Osteoblast (primary cell): ENCODE measurements around the gene ENOX1. TPM values are rescaled to one million over a fixed set of nuclear protein-coding genes. Genes with fewer than 3 reads are reported as not detected.
A peak's percentile ranks its signal among the peaks of the same experiment; 100 is the strongest.

Experiments
- DNase-seq: peaks from one replicate; pipeline ENCODE4 v3.0.0; 2011; ENCODE audit warnings: low spot score, mixed read lengths; ENCODE audit not compliant: insufficient read length; ENCODE audit errors: missing footprints
- H2AFZ ChIP-seq: 2 replicates; pipeline ENCODE4 v1.6.0; 2011; ENCODE audit warnings: mild to moderate bottlenecking, low read length
- H3K27ac ChIP-seq: 2 replicates; pipeline ENCODE4 v1.5.1; 2011; ENCODE audit warnings: mild to moderate bottlenecking, low read depth, low read length, moderate library complexity
- H3K27me3 ChIP-seq: 2 replicates; pipeline ENCODE4 v1.6.0; 2012; ENCODE audit warnings: mild to moderate bottlenecking, control low read depth, inconsistent platforms, low read length, moderate library complexity; ENCODE audit not compliant: insufficient read depth
- H3K36me3 ChIP-seq: 2 replicates; pipeline ENCODE4 v1.5.1; 2011; ENCODE audit warnings: mild to moderate bottlenecking, low read length, control low read depth, moderate library complexity; ENCODE audit not compliant: insufficient read depth
- H3K4me1 ChIP-seq: 2 replicates; pipeline ENCODE4 v1.5.1; 2011; ENCODE audit warnings: mild to moderate bottlenecking, low read length, control low read depth, moderate library complexity; ENCODE audit not compliant: insufficient read depth
- H3K4me2 ChIP-seq: 2 replicates; pipeline ENCODE4 v1.6.0; 2011; ENCODE audit warnings: mild to moderate bottlenecking, low read length; ENCODE audit not compliant: insufficient read depth
- H3K4me3 ChIP-seq: fragments of 200-600 bp; sonication (generic); 3 replicates; pipeline ENCODE4 v1.5.1; 2012; ENCODE audit warnings: mild to moderate bottlenecking, low read length, inconsistent platforms; ENCODE audit not compliant: insufficient read depth
- H3K79me2 ChIP-seq: 2 replicates; pipeline ENCODE4 v1.6.0; 2012; ENCODE audit warnings: mild to moderate bottlenecking, low read length, control low read depth, inconsistent platforms; ENCODE audit not compliant: insufficient read depth
- H3K9me3 ChIP-seq: 2 replicates; pipeline ENCODE4 v1.5.1; 2011; ENCODE audit warnings: low read depth, low read length, control low read depth
- H4K20me1 ChIP-seq: 2 replicates; pipeline ENCODE4 v1.6.0; 2012; ENCODE audit warnings: mild to moderate bottlenecking, low read length, control low read depth; ENCODE audit not compliant: insufficient read depth
- total RNA-seq: library from RNA; depleted of rRNA; stranded (reverse); fragments of >200 nt; gene quantifications from 2 replicates; pipeline ENCODE4 v1.2.3, GENCODE V29; 2012
- TF ChIP-seq, protein P1 (sequence below): IDR thresholded peaks from 2 replicates; pipeline ENCODE4 v1.5.1; 2011; ENCODE audit warnings: mild to moderate bottlenecking, low read depth, low read length, moderate library complexity; ENCODE audit errors: extremely low read depth

The ENOX1 gene
- total RNA-seq, 1 donor: 5.4 TPM

DNA sequence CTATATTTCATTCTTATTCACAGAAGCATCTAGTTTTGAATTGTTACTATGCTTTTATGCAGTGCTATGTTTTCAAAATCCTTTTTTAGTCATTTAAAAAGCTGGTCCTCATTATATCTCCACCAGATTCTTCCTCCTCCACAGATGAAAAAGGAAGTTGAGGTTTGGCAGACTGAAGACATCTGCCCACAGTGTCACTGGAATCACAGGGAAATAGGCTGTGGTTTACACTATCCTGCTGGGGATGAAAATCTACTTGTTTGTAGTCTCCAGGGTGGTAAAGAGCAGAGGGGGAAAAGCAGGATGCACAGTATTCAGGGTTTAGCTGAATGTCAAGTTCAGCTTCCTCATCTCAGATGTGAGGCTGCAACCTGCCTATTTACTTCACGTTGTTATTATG is 412.2 kb downstream of the ENOX1 start:
- peak overlapping the region; percentile 34 for H3K4me2 ChIP-seq
- DNase-seq: peak; percentile 69
- H3K36me3 ChIP-seq: no peaks in the 10 kb centered on the region
- peaks cover 44% of the 10 kb centered on the region for H3K4me1 ChIP-seq
- H3K9me3 ChIP-seq: no peaks in the 10 kb centered on the region
- TF ChIP-seq, protein P1, sequence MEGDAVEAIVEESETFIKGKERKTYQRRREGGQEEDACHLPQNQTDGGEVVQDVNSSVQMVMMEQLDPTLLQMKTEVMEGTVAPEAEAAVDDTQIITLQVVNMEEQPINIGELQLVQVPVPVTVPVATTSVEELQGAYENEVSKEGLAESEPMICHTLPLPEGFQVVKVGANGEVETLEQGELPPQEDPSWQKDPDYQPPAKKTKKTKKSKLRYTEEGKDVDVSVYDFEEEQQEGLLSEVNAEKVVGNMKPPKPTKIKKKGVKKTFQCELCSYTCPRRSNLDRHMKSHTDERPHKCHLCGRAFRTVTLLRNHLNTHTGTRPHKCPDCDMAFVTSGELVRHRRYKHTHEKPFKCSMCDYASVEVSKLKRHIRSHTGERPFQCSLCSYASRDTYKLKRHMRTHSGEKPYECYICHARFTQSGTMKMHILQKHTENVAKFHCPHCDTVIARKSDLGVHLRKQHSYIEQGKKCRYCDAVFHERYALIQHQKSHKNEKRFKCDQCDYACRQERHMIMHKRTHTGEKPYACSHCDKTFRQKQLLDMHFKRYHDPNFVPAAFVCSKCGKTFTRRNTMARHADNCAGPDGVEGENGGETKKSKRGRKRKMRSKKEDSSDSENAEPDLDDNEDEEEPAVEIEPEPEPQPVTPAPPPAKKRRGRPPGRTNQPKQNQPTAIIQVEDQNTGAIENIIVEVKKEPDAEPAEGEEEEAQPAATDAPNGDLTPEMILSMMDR: no peak
- no peak overlapping the region for H3K4me3 ChIP-seq
- peak overlapping the region; percentile 4 for H2AFZ ChIP-seq
- no peaks in the 10 kb centered on the region for H3K79me2 ChIP-seq
- H4K20me1 ChIP-seq: no peaks in the 10 kb centered on the region
- no peak overlapping the region for H3K27ac ChIP-seq
- no peaks in the 10 kb centered on the region for H3K27me3 ChIP-seq

DNA sequence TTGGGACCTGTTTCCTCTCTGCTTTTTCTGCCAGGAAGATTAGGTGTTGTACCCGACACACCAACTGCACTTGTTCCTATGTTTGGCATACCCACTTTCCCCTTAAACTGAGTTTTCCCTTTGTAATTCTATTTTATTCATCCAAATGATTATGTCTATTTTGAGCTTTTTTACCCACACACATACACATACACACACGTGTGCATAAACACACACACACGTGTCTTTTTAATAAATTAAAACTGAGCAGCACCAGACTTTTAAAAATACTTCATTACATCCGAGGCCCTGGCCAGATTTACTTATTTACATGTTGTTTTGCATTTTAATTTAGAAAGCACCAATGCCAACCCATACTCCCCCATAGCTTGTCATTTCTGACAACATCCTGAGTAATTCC is 413.4 kb downstream of the ENOX1 start:
- H3K9me3 ChIP-seq: no peaks in the 10 kb centered on the region
- no peak overlapping the region for H3K27ac ChIP-seq
- H3K4me2 ChIP-seq: no peak overlapping the region
- no peak for DNase-seq
- H3K79me2 ChIP-seq: no peaks in the 10 kb centered on the region
- no peaks in the 10 kb centered on the region for H3K27me3 ChIP-seq
- H3K4me3 ChIP-seq: no peak overlapping the region
- no peak overlapping the region for H2AFZ ChIP-seq
- no peaks in the 10 kb centered on the region for H4K20me1 ChIP-seq
- TF ChIP-seq, protein P1: no peak
- H3K4me1 ChIP-seq: peaks cover 42% of the 10 kb centered on the region
- no peaks in the 10 kb centered on the region for H3K36me3 ChIP-seq

DNA sequence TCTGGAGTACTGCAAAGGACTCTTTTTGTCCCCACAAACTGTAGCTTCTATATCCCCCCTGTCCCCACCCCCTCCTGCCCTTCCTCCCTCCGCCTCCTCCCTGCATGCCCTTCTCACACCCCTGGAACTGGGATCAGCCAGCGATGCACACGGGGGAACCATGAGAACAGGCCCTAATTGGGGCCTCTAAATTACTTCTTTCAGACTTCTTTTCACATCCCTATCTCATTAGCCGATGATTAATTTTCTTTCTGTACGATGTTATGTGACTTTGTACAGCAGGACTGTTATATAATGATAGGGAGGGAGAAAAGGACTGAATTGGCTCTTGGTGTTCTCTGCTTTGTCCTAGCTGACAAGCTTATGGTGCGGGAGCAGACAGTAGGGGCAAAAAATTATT is 415.9 kb downstream of the ENOX1 start:
- TF ChIP-seq, protein P1: no peak
- no peaks in the 10 kb centered on the region for H3K36me3 ChIP-seq
- no peak overlapping the region for H3K27ac ChIP-seq

DNA sequence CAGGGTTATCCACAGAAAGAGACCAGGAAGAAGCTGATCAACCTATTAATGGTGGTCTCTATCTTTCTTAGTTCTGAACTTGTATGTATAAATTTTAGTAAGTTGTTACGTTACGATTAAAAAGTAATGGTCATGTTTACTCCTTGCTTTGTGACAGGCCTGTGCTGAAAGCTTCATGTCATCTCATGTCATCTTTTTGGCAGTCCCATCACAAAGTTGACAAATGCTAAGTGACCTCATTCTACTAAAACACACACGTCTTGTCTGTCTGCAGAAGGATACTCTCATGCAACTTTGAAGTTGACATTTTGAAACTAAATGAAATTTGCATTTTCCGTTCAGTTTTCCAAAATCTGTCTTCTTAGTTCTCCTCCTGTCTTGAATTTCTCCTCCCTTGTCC is 417.5 kb downstream of the ENOX1 start:
- H2AFZ ChIP-seq: no peak overlapping the region
- no peaks in the 10 kb centered on the region for H3K79me2 ChIP-seq
- H3K36me3 ChIP-seq: no peaks in the 10 kb centered on the region
- no peak overlapping the region for H3K4me2 ChIP-seq
- peaks cover 19% of the 10 kb centered on the region for H3K4me1 ChIP-seq
- peak; percentile 53 for DNase-seq
- no peak overlapping the region for H3K4me3 ChIP-seq
- TF ChIP-seq, protein P1: no peak
- H4K20me1 ChIP-seq: no peaks in the 10 kb centered on the region
- H3K27ac ChIP-seq: no peak overlapping the region
- no peaks in the 10 kb centered on the region for H3K27me3 ChIP-seq
- no peaks in the 10 kb centered on the region for H3K9me3 ChIP-seq

More for the DNA sequence above, 415.9 kb downstream of the ENOX1 start:
- Histone ChIP-seq H3K9me3 (no peaks in the 10 kb centered on the region), H3K27me3 (no peaks in the 10 kb centered on the region), H3K4me2 (no peak overlapping the region), H3K4me1 (peaks cover 29% of the 10 kb centered on the region), H4K20me1 (no peaks in the 10 kb centered on the region), H2AFZ (no peak overlapping the region), H3K79me2 (no peaks in the 10 kb centered on the region), H3K4me3 (no peak overlapping the region)
- DNase-seq: no peak
